OCI-M2 (cell line): Measurements from ENCODE around the gene CLCN1.

Experiments used
- DNase-seq: peaks from one replicate; lab custom pipeline; 2025; ENCODE audit not compliant: unreplicated experiment; lab: John Stamatoyannopoulos, UW

CLCN1 gene

DNA sequence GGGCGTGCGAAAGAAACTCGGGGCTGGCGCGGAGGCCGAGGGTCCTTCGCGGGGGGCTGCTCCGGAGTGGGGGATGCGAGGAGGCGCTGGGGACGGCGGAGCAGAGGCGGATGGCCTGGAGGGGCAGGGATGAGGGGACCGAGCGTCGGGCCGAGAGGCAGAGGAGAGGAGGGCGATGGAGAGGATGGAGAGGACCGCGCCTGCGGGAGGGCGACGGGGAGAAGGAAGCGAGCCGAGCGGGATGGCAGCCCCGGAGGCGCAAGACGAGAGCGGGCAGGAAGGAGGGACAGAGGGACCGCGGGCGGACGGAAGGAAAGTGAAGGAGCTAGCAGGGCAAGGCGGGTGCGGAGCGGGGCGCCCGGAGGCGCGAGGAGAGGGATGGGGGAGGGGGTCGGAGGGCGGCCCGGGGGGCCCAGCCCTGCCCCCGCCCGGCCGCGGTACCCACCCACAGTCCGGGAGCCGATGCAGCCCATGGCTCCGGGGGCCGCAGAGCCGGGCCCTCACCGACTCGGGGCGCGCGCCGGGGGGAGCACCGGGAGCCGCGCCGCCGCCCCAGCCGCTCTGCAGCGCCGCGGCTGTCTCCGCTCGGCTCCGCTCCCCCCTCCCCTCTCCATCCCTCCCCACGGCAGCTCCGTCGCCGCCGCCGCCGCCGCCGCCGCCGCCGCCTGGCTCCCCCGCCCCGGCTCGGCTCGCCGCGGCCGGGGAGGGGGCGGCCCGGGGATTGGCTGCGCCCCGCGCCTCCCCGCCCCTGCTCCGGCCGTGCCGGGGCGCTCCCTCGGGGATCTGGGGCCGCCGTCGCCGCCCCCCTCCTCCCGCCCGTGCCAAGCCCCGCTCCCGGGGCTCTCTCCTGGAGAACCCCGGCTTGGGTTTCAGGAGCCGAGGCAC is 46.5 kb downstream of the CLCN1 start, which contains the start of gene FAM131B:
Gene FAM131B, minus strand, starts transcription at position 583 of the 885 bp plus-strand sequence. Its CDS starts 110 bp downstream, at position 473.
- no peak for DNase-seq

DNA sequence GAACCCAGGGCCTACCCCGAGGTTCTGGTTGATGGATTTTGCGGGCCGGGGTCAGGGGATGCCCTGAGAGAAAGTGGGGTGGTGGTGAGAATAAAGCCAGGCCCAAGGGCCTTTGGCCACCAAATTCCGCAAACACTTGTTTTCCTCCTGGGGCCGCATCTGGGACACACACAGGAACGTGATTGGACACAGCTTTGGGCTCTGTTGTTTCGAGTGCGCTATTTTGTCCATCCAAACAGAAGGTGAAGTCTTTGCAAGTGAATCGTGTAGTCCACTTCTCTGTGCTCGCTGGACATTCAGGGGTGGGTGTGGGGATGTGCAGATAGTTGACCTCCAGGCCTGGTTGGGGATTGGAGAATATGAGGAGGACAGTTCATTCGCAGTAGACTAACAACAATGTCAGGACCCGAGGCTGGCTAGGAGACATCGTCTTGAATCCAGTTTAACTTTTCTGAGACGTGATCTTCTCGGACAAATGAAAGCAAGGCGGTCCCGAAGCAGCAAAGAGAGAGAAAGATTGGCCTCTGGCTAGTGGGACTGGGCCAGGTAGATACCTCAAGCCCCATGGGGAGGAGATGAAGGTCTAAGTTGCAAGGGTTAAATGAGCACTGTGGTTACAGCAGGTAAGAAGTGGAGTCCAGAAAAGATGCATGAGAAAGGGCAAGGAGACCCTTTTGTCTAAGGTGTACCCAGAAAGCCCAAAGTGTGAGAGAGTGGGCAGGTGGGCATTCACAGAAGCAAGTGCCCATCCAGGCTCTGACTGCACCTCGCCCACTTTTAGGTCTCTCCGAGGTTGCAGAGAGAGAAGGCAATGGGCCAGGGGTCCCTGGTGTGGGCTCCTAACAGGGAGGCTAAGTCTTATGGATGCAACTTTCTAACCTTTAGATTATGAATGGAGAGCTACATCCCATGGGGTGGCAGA is 47.4 kb downstream of the CLCN1 start:
- no peak for DNase-seq

DNA sequence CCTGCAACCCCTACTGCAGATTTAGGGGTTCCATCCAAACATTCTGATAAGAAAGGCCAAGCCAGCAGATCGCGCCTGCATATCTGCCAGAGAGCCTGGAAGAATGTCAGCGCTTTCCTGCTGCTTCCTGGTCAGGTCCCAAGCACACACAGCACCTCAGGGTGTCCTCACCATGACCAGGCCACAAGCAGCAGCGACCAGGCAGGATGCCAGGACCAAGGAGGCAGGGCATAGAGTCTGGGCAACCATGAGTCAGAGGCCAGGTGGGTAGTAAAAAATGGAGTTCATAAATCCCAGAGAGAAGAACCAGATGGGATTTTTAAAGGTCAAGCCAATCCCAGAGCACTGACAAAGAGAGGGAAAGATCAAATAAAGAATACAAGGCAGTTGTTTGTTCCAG is 52.1 kb downstream of the CLCN1 start:
- DNase-seq: no peak

GRCh38 chr7:143368387-143368786 is 52.5 kb downstream of the CLCN1 start:
- DNase-seq: no peak

DNA sequence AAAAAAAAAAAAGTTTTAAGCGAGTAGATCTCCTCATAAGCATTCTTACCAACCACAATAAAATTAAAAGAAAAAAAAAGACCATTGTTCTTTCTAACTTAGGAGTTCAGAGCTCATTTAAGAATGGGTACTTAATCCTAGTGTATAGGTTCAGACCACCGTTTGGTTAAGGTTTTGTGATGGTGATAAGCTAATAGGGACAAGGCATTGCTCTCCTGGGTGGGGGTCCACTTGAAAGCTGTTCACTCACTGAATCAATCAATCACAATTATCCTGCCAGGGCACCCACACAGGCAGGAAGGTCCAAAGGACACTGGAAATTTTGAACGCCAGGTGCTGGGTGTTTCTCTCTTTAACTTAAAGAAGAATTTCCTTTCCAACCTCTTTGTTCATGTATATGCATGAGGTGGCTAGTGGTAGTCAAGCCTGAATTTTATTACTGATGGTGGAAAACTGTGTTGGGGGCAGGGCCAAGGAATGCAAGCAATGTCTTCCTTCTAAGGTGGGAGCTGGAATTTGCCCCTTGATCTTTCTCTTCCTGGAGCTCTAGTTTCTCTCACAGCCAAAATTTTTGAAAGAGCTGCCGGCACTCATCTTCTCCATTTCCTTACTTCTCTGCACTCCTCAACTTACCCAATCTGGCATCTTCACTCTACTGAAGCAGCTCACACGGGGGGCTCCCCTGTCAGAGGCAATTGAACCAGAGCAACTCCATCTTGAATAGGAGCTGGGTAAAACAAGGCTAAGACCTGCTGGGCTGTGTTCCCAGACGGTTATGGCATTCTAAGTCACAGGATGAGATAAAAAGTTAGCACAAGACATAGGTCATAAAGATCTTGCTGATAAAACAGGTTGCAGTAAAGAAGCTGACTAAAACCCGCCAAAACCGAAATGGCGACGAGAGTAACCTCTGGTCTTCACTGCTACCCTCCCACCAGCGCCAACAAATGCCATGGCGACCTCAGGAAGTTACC is 54.1 kb downstream of the CLCN1 start:
- no peak for DNase-seq

DNA sequence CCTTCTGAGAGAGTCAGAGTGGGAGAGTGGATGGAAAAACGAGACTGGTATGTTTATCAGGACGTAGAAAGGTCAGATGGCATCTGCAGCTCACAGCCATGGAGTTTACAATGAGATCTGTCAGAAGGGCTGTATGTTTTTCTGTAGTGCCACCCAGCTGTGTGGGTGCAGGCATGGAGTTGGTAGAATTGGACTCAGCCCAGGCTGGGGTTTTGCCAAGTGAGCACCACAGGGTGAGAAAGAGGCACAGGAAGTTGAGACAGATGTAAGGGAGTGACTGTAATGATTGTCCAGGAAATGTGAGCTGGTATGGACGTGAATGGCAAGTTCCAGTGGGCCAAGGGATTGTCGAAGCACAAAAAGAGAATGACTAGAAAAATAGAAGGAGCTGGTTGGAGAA is 56.2 kb downstream of the CLCN1 start:
- DNase-seq: no peak

- DNase-seq: no peak
These were observed 57.4 kb downstream of the CLCN1 start for GRCh38 chr7:143373255-143373794.

DNA sequence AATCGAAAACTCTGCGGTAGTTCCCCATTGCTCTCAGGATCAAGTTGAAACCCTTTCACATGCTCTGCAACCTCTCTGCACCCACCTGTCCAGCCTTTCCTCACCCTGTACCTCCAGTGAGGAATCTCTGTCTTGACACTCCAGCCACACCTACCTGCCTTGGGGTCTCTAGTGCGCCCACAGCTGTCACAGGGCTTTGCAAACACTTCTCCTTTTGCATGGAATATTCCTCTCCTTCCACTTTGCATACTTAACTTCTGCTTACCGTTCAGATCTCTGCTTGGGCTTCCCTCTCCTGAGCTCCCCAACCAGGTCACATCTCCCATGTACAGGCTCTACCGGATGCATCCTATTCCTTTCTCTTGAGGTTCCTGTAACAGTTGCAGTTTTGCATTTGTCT is 58.6 kb downstream of the CLCN1 start:
- DNase-seq: no peak

DNA sequence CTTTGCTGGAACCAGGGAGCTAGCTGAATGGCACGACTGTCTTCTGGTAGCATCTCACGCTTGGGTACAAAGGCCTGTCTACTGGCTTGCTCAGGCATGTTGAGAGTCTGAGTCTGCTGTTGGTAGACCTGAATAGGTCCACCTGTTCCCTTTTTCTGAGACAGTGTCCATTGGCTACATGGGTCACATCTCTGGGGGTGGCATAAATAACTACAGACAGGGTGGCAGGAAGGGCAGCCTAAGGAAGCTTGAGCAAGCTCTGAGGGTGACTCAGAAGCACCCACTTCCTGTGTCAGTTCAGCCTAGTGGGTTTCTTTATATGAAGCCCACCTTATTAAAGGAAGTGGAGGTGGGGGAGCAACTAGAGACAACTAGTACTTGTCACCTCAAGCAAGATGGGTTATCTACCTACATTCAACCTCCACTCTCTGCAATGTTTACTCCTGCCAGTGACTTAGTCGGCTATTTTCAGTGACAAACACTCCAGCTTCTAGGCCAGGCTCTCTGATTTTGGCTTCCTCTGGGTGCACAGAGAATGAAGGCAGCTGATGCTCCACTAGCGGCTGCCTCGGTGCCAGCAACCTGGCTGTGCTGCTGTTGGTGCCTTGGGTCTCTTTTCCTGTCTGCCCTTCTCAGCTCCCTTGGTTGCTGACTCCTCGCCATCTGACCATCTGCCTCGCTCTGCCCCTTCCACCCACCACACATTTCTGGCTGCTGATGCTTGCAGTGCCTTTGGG is 59.6 kb downstream of the CLCN1 start:
- no peak for DNase-seq

DNA sequence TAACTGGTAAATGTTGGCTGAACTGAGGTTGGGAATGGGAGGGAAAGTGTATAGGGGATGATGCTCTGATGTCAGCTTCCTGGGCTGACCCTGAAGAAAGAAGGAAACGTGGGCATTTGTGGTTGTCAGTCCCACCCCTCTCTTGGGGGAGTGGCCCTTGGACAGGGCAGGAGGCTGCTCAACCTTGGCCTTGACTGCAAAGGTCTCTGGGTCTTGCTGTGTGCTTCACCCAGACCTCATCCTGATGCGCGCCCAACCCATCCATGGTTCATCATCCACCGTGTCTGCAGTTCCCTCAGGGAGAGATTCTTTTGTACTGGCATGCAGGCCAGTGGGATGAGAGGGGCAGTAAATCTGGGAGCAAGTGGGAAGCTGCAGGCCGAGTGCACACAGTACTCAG is 60.5 kb downstream of the CLCN1 start:
- no peak for DNase-seq

- DNase-seq: no peak
These were observed 63.8 kb downstream of the CLCN1 start for GRCh38 chr7:143379611-143380259.

GRCh38 chr7:143380260-143380645 is 64.3 kb downstream of the CLCN1 start:
- peak; percentile 81 for DNase-seq

DNA sequence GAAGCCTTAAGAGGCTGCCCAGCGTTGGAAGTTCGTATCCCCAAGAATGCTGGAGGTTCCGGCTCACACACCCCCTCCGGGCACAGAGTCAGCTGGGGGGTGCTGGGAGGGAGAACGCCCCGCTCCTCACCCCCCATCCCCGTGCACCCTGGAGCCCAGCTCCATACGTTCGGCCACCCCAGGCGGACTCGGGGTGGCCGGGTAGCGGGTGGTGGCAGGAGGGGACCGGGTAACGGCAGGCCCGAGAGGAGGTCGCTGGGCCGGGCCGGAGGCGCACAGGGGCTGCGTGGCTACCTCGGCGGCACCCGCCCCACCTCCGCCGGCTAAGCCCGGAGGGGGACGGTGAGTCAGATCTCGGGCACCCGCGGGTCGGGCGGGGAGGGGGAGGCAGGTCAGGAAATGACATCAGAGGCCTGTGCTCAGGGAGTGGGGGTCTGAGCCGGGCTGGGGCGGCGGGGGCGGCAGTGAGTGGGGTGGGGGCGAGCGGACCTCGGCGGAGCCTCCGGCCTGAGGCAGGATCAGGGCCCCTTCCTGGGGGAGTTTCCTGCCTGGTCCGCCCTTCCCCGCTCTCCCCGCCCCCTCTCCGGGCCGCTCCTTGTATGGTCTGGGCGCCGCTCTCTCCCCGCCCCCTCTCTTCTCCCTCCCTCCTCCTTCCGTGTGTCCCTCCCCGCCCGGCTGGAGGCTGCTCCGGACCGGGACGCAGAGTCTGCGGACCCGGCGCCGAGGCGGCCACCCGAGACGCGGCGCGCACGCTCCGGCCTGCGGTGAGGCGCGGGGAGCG is 64.9 kb downstream of the CLCN1 start, which contains the start of gene ZYX:
Gene ZYX, plus strand, starts transcription at position 700 of the 781 bp plus-strand sequence. CDS start 227 bp downstream, outside the sequence.
- DNase-seq: peak; percentile 88

DNA sequence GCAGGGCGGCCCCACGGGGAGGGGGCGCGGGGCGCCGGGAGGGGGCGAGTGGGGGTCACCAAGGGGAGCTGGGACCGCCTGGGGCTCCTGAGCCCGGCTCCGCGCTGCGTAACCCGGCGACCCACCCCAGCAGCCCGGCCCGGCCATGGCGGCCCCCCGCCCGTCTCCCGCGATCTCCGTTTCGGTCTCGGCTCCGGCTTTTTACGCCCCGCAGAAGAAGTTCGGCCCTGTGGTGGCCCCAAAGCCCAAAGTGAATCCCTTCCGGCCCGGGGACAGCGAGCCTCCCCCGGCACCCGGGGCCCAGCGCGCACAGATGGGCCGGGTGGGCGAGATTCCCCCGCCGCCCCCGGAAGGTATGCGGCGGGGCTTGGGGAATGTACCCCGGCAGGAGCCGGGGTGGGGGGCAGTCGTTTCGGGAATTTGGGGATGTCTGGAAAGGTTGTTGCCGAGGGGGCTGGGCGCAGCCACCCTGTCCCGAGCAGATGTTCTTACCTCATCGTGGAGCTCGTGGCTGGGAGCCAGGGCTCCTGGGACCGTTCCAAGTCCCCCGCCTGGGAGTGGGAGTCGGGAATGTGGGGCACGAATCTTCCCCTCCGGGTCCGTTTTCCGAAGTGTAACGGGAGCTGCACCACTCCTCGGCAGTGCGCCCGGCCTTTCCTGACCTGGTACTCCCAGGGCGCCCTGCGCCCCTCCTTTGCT is 65.7 kb downstream of the CLCN1 start:
- no peak for DNase-seq

GRCh38 chr7:143382126-143382790 is 66.3 kb downstream of the CLCN1 start:
- DNase-seq: no peak

DNA sequence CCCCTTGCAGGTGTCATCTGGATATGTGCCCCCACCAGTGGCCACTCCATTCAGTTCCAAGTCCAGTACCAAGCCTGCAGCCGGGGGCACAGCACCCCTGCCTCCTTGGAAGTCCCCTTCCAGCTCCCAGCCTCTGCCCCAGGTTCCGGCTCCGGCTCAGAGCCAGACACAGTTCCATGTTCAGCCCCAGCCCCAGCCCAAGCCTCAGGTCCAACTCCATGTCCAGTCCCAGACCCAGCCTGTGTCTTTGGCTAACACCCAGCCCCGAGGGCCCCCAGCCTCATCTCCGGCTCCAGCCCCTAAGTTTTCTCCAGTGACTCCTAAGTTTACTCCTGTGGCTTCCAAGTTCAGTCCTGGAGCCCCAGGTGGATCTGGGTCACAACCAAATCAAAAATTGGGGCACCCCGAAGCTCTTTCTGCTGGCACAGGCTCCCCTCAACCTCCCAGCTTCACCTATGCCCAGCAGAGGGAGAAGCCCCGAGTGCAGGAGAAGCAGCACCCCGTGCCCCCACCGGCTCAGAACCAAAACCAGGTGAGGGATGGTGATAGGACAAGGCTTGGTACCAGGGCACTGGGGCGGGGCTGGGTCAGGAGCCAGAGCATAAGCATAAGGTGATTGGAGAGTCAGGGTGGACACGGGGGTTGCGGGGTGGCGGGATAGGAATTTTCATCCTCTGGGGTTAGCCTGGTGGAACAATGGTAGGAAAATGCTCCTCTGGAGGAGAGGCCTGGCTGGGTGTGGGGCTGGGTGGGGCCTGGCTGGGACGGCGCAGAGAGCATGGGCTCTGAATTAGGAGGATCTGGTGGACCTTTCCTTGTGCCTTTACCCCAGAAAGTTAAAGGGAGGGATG is 67.1 kb downstream of the CLCN1 start:
- DNase-seq: no peak
